Activated T-helper 1 cell treated with Interleukin-2 at 50 U/mL for 16 hours (primary cell): Measurements from ENCODE around the gene WWP2.

Experiments
- DNase-seq: peaks from one replicate; pipeline ENCODE4 v3.0.0-alpha.2; 2020; ENCODE audit warnings: low read depth

WWP2 gene

GRCh38 chr16:69859105-69859989 lies 97.2 kb downstream of the WWP2 start:
- no peak for DNase-seq

- DNase-seq, result no peak
Observed at GRCh38 chr16:69860233-69861231, 98.4 kb downstream of the WWP2 start.

DNA sequence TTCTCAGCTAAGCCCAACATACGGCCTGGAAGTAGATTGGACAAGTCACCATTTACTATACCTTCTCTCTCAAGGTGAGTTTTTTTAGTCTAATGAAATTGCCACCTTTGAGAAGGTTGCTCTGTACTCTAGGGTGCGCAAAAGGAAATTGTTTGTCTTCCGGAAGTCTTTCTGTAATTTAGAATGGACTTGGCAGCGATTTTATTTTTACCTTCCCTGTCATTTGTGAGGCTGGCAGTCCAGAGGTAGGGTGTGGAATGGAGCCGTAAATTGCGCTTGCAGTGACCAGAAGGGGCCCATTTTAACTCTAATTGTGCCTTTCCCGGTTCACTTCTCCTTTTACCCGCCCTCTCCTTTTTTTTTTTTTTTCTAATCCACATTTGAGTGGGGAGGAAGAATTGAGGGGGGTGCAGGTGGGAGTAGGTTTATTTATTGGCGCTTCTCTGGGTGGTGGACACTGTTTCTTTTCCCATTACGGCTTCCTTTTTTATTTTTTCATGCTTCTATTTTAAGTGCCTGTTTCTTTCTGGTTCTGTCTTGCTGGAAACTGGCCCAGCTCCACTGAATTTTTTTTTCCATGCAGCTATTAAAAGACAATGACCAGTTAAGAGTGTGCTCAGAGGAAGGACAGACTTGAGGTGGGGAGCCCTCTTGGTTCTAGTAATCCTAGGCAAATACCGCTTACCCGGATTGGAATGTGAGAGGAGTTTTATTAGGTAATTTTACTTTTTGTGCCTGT lies 99.3 kb downstream of the WWP2 start:
- DNase-seq, result no peak

DNA sequence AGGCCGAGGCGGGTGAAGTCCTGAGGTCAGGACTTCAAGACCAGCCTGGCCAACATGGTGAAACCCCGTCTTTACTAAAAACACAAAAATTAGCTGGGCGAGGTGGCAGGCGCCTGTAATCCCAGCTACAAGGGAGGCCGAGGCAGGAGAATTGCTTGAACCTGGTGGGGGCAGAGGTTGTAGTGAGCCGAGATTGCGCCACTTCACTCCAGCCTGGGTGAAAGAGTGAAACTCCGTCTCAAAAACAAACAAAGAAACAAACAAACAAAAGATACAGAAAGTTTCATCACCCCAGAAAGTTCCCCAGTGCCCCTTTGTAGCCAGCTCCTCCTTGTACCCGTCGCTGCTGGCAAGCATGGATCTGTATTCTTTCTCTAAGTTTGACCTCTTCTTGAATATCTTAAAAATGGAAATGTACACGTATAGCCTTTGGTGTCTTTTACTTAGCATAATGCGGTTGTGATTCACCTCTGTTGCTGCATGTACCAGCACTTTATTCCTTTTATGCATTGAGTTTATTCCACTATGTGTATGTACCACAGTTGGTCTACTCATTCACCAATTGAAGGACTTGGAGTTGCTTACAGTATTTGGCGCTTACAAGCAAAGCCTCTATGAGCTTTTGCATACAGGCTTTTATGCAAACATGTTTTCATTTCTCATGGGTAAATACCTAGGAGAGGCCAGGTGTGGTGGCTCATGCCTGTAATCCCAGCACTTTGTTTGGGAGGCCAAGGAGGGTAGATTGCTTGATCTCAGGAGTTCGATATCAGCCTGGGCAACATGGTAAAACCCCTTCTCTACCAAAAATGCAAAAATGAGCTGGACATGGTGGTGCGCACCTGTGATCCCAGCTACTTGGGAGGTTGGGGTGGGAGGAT lies 101.5 kb downstream of the WWP2 start:
- DNase-seq, result no peak

DNA sequence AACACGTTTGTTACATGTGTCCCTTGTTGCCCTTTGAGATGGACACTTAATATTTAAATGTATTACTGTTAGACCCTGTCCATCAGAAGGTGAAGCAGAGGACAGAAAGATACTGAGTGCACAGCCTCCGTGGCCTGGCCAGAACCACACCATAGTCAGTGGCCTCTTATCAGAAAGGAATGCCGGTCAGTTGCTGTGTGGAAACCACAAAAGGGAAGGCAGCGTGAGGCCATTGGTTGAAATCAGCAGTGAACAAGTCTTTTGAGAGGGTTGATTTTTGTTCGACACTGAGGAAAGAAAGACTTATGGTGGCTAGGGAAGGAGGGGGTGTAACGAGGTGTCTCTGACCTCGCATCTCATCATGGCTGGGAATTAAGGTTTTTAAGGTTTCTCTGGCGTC lies 103.6 kb downstream of the WWP2 start:
- no peak for DNase-seq

DNA sequence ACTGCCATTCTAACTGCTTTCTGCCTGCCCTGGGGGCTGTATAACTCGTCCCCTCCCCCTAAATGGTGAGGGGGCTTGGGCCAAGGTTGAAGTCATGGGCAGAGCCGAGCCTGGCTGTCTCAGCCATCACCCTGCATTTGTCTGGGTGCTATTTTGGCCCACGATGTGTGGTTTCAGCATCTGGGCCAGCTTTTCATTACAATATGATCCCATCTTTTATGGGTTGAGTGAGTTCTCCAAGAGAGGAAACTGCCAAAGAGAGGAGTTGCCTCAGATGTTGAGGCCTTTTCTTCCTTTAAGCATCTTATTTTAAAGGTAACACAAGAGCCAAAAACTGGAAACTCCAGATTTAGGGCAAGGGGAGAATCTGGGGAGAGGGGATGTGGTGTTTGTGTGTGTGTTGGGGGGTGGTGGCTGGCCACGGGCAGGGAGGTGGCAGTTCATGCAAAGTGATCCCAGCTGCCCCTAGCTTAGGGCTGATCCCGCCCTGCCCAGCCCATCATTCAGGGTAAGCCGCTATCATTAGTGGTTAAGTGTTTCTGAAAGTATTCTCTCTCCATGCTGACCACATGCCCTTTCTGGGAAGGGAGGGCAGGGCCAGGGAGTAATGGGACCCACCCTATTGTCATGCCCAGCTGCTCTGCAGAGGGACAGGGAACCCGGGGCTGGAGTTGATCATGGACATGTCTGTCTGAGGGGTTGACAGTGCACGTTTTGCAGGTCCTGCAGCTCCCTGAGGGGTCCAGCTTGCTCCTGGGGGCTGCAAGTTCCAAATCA lies 105.8 kb downstream of the WWP2 start:
- DNase-seq, result no peak

DNA sequence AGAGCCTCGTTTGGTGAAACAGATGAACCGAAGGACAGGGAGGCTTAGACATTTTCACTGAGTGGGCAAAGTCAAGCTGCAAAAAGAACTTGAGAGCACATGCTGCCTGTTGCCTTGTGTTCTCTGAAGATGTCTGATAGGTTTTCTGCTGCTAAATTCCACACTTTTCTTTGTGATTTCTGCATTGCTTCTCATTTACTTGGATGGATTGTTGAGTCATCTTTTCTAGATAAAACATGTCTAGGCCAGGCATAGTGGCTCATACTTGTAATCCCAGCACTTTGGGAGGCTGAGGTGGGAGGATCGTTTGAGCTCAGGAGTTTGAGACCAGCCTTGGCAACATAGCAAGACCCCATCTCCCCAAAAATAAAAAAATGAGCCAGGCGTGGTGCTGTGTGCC lies 108.6 kb downstream of the WWP2 start:
- no peak for DNase-seq

DNA sequence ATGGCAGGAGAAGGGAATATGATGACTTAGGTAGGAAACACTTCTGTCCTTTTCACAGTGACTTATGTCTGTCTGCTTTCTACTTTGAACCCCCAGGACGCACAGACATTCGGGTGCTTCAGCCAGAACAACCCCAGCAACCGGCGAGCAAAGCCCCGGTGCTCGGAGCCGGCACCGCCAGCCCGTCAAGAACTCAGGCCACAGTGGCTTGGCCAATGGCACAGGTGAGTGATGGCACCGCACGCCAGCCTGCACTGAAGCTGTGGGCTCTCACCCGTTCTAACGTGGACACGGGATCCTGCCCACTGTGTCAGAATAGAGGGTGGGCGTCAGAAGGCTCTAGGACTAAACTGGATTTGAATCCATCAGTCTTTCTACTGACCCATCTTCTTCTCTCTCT lies 109.6 kb downstream of the WWP2 start:
- no peak for DNase-seq

- no peak for DNase-seq
Observed at GRCh38 chr16:69872888-69873287, 110.8 kb downstream of the WWP2 start.

DNA sequence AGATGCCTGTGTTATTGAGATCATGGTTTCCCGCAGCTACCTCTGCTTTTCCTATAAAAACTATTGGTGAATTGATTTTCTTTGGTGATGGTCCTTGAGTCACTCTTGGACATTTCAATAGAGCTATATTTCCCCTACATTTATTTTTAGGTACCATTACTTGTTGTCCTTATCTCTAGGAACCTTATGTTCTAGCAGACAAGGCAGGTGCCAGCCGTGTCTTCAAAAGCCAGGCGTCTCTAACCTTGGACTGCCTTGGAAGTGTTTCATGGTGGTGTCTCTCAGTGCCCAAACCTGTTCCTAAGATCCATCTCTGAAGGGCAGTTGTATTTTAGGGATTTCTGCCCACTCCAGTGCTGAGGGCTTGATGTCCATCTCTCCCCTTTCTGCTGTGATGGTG lies 111.7 kb downstream of the WWP2 start:
- no peak for DNase-seq

DNA sequence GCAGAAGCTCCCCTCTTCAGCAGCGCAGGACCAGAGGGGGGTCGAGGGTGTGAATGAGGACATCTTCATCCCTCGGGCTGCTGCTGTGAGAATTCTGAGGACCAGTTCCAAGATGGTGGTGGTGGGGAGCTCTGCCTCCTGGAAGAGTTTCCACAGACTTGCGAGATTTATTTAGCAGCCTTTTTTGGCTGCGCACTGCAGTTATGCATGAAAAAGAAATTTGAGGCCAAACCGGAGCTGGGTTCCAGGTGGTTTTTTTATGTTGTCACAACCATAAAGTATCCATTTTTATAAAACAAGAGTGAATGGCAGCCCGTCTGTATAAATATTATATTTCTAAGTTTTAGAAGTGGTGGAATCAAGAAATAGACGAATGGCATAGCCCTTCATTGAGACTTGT lies 112.1 kb downstream of the WWP2 start:
- no peak for DNase-seq

GRCh38 chr16:69880640-69881133 lies 118.6 kb downstream of the WWP2 start:
- no peak for DNase-seq

DNA sequence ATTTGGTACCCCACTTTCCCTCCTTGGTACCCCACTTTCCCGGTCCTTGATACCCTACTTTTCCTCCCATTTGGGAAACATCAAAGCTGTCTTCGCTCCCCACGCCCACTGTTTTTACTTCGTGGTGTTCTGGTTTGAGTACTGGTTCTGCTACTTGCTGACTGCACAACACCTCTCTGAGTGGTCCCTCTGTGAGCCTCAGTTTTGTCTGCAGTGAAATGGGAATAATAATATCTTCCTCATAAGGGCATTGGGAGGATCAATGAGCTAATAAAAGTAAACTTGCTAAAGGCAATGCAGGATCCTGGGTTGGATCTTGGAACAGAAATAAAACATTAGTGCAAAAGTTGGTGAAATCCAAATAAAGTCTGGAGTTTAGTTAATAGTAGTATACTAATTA lies 119.0 kb downstream of the WWP2 start:
- no peak for DNase-seq

- DNase-seq, result no peak
Observed at GRCh38 chr16:69883744-69884143, 121.6 kb downstream of the WWP2 start.

DNA sequence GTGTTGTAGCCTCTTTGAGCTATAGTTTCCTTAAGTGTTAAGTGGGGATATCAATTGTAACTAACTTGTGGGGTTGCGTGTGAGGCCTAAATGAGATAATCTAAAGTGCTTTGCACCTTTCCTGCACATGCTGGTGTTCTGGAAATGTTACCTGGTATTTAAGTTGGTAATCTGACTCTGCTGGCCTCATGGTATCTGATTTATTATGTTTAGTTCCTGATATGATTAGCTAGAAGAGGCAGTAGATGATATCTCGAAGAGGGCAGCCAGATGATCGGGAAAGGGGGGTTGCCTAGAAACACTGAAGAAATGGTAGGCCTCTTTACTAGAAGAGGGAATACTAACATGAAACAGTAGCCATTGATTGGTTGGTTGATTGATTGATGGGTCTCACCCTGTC lies 123.6 kb downstream of the WWP2 start:
- DNase-seq, result no peak

DNA sequence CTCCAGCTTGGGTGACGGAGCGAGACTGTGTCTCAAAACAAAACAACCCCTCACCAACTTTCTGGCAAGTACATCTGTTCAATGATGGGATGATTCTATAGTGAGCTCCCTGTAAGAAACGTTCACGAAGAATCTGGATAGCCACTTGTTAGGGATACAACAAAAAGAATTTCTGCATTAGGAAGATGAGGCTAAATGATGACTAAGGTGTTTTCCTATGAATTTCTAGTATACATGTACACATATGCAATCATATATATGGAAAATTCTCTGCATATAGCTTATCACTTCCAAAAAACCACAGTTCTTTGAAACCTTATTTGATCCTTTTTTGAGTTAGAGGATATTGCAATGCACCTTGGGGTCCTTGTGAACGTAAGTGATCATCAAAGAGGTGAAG lies 124.6 kb downstream of the WWP2 start:
- DNase-seq, result no peak

DNA sequence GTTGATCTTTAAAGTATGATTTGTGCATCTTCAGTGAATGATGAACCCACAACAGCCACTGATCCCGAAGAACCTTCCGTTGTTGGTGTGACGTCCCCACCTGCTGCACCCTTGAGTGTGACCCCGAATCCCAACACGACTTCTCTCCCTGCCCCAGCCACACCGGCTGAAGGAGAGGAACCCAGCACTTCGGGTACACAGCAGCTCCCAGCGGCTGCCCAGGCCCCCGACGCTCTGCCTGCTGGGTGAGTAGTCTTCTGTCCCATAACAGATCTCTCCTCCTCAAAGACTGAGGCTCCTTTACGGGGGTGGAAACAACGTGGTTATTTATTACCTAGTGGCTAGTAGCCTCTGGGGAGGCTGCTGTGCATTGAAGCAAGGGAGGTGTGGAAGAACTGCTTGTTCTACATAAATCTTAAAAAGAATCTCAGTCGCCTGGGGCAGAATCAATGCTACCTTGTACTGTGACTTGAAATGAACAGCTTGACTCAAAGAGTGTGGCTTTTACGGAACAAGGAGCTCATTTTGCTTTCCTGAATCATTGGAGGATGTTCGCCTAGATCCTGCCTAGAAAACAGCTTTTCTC lies 126.0 kb downstream of the WWP2 start:
- no peak for DNase-seq

- DNase-seq, result no peak
Observed at GRCh38 chr16:69889295-69889964, 127.3 kb downstream of the WWP2 start.
